NCI-H524 treated with DMSO at 0.1 percent for 48 hours (cell line): ENCODE measurements around the gene LPAR3.

ENCODE experiments used
- DNase-seq: peaks from one replicate; lab custom pipeline; 2025; lab: John Stamatoyannopoulos, UW

Gene LPAR3

DNA sequence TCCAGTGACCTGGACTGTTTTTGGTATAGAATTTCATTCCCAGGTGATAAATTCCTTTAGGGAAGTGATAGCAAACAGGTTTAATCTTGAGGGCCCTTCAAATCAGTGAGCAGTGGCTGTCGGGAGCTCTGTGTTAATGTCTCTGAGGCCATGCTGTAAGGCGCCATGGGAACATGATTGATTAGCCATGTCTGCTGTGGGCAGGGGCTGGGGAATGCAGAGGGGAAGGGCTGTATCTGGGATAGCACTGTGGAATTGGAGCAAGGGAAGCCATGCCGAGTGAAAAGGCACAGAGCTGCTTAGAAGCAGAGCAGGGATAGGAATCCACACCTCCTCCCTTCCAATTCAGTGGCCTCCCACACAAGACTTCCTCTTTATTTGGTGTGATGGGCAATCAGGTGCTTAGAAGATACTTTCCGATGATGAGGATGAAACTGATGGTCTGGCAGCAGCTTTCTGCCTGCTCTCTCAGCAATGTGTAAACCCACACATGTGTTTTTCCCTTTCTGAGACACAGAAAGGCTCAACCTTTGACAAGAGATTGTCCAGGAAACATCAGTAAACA, 119.0 kb downstream of the LPAR3 start:
- DNase-seq, result no peak

DNA sequence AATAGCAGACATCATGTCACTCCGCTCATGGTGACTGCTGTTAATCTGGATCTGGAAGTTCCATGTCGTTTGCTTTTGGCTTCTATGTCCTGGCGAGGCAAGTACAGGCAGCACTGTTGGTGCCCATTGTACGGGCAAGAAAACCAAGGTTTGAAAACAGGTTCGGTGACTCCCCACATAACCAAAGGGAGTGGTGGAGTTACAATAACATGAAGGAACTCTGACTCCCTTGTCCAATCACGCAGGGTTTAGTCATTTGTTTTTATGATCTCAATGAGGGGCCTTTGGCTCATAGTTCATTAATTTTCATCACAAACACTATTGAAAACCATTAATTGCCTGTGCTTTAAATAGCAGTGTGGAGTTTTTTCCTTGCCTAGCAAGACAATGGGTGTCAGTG, 119.8 kb downstream of the LPAR3 start:
- DNase-seq, result no peak

DNA sequence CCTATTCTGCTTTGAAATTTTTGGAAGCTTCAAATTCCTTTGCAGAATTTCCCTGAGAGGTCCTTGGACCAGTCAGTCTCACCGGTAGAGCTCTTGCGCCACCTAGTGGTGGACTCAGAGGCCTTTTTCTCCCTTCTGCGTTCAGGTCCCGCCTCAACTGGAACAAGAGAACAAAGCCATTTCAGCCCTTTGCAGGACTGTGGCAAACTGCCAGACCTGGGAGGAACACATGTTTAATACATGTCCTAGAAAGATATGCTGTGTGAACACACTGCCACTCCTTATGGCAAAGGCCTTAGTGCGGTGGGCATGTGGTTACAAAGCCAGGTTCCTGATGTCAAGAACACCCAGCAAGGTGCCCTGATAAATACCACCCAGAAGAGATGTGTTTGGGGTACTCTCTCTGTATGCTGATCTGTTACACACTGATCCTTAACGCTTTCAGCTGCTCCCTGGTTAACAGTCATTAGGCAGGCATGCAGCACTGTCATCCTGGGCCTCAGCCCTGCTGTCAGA, 120.5 kb downstream of the LPAR3 start:
- DNase-seq, result no peak

DNA sequence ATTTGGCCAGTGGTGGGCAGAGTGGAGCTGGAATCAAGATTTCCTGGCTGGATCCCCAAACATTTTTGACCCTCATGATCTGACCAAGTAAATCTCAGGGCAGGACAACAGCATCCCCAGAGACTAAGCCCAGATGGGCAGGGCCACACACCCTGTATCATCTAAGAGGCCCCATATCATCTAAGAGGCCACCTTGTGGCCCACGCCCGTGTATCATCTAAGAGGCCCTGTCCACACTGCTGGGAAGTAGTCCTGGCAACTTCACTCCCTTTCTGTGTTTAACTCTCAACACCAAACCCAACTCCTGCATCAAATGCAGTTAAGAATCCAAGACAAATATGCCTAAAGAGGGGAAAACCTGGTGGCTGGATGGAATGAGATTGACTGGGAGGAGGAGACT, 121.1 kb downstream of the LPAR3 start:
- DNase-seq, result no peak

DNA sequence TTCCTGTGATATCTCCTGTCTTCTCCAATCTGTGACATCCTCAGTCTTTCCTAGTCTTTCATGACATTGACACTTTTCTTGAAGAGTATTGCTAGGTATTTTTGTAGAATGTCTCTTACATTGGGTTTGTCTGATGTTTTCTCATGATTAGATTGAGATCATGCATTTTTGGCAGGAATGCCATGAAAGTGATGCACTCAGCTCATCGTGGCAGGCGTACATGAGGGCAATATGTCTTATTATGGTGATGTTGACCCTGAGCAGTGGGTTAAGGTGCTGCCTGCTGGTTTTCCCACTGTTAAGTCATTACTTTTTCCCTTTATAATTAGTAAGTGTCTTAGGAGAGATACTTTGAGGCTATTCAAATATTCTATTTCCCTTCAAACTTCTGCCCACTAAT, 122.5 kb downstream of the LPAR3 start:
- DNase-seq, result no peak

DNA sequence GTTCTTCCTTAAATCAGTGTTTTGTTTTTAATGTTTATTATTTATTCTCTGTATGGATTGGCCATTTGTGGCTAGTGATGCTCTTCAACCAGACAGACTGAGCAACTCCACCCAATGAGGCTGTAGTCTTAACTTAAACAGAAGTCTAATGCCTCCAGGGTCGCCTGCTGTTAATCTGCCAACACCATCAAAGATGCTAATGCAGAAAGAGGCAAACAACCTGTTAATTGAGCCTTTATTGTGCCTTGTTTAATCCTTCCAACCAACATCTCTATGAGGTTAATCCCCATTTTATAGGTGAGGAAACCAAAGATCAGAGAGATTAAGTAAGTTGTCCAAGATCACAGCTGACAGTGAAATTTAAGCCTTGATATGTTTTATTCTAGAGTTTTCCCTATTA, 123.4 kb downstream of the LPAR3 start:
- no peak for DNase-seq

DNA sequence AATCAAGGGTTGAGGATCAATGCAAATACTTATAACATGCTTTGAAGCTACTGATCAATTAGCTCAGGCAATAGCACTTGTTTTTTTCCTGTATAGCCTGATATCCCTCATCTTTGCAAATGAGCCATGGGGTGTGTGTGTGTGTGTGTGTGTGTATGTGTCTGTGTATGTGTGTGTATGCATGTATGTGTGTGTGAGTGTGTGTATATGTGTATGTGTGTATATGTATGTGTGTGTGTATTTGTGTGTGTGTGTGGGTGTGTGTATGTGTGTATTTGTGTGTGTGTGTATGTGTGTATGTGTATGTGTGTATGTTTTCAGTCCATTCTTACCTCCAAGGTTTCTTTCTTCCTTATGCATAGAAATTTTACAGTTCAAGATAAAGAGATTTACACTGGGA, 124.4 kb downstream of the LPAR3 start:
- DNase-seq, result no peak

DNA sequence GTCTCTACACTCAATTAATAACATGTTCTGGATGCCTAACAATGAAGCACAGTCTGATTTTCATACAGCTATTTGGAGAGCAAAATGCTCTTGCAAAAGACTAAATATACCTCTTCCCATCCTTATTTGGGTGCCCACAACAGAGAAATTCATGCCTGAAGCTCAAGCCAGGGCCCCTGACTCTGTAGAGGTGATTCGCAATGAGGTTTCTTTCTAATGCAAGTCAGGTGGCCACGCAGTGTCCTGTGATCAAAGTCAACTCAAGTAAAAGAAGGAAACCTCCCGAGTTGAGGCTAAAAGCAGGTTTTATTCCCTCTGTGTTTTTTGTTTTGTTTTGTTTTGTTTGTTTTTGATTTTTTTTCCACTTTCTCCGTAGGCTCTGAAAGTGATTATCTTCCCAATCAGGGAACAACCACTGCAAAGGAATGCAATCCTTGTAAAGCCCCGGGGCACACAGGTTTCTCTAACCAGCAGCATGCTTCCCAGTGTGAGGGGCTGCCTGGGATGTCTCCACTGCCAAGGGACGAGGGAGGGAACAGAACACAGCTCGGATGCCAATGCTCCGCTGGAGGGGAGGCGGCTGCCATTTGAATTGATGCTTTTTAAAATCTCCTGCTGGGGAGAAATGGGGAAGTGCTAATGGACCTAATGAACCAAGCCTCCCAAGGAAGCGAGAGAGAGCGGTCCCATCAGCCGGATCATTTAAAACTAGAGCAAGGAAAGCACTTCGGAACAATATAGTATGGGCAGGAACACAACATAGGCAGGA, 128.9 kb downstream of the LPAR3 start:
- no peak for DNase-seq

DNA sequence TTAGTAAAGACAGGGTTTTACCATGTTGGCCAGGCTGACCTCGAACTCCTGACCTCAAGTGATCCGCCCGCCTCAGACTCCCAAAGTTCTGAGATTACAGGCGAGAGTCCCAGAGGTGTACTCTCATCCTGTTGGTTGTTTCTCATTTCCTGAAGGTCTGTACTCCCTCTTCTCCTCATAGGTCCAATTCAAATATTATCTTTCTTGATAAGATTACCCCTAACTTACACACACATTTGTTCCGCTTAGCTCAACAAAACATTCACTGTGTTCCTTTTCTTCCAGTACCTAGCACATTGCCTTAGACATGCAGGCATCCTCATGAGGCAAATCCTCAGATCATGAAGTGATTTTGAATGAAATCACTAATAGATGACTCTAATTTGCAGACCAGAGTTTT, 130.3 kb downstream of the LPAR3 start:
- DNase-seq, result no peak
